ENCODE results near the gene CEMIP2.

CEMIP2 gene

DNA sequence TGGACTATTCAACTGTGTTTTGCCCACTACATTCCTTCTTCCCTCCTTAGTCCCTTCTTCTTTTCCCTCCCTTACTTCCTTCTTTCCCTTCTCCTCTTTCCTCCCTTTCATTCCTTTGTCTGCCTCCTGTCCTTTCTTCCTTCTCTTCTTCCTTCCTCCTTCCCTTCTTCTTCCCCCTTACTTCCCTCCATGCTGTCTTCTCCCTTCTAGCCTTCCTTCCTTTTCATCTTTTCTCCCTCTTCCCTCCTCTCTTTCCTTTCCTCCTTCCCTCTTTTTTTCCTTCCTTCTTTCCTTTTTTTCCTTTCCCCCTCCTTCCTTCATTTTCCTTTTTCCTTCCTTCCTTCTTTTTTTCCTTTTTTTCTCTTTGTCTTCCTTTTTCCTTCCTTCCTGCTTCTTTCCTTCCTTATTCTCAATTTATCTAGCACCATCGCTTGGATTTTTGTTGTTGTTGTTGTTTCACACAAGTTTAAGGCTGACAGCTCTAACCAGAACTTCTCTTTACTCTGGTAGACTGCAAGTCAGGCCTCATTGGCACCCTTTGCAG lies 123.4 kb downstream of the CEMIP2 start:
- no peak for DNase-seq (ENCODE audit: low read depth)

DNA sequence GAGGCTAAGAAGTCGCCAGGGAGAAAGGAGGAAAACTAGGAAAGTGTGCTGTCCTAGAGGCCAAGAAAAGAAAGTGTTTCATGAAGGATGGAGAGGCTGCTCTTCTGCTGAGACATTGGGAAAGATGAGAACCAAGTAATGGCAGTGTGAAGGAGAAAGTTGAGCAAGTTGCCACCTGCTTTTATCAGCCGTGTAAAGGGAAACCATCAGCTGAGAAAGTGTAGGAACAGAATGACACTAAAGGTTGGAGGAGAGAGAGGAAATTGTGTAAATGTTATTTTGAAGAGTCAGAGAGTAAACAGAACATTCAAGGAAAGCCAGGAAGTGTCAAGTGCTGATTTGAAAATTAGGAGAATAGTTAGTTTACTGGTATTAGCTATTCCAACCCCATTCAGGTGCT lies 125.0 kb downstream of the CEMIP2 start:
- DNase-seq (ENCODE audit: low read depth) = no peak

DNA sequence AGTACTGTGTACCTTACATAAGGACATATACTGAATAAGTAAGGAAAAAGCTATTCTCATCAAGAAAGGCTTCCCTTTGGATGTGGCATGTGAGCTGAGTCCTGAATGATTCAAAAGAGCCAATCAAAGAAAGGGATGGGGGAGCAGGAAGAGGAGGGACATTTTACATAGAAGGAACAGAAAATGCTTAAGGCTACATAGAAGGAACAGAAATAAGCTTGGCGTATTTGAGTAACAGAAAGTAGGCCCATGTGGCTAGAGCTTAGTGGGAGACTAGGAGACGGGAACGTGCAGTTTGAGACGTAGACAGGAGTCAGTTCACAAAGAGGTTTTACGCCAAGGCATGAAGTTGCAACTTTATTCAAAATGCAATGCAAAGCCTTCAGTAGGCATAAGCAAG lies 126.3 kb downstream of the CEMIP2 start:
- DNase-seq (ENCODE audit: low read depth) = no peak

DNA sequence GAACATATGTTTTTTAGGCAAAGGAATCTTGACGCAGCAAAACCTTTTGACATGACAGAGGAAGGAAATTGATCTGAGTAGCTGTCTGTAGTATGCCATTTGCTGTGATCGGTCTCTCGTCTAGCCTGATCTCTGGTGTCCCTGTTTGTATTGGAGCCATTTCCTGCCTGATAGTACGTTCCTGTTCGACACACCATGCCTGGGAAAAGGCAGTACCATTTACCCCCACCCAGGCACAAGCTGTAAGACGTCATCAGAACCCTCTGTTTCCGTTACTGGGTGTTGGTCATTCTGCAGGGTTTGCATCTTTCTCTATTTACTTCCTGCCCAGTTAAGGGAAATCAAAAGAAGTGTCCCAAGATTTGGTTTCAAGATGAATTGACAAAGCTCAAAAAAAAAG lies 129.7 kb downstream of the CEMIP2 start:
- no peak for DNase-seq (ENCODE audit: low read depth)

DNA sequence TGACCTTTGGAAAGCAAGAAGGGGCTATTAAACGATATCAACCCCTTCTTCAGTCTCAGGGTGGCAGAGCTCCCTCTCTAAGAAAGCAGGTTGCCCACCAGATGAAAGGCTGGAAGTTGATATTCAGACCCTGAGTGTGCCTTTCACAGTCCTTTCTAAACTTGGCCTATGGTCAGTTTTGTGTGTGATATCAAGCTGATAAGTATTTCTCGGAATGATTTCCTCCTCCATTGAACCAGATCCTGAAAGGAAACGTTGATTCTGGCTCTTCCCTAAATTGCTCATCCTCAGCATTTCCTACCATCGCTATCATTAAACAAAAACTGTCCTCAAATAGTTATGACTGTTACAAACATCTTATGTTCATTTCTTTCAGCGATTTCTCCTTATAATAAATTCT lies 130.4 kb downstream of the CEMIP2 start:
- DNase-seq (ENCODE audit: low read depth) = no peak

DNA sequence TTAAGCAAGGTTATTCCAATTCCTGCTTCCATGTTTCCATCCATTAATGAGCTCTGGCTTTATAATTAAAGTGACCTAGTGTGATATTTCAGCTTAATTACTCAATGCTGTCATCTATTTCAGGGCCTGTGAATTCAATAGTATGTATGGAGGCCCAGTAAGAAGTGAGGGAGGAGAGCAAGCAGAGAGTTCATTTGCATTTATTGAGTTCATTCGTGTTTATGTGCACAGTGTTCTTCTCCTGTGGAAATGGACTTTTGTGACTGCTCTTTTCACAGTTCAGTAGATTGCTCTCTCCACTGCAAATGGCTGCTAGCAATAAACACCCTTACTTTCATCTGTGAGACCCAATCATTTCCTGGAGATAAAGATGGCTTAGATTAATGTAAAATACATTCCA lies 130.9 kb downstream of the CEMIP2 start:
- no peak for DNase-seq (ENCODE audit: low read depth)

DNA sequence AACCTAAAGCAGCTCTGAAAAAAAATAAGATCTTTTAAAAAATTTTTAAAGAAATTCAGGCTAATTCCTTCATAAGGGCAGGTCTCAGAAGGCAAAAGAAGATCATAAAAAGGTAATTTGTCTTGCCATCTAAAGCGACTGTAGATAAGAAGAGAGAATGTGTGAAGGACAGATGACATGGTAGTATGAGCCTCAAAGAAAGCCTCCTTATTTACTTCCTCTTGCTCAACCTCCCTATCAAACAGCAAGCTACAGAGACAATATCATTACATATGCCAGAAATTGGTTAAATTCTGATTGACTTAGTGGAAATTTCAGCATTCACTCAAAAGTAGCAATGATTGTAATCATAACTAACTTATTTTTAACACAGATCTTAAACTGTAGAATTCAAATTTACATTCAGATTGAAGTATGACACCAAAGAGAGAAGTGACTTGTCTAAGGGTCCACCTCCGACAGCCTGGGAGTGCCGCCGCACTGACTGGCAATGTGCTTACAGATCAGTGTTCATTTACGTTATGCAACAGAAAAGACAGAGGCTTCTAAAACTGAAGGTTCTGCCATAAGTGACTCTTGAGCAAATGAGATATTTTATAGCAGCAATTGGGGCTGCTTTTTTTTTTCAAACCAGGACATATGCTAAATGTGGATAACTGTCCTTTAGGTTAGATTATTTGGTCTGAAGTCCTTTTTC lies 132.0 kb downstream of the CEMIP2 start:
- no peak for DNase-seq (ENCODE audit: low read depth)

DNA sequence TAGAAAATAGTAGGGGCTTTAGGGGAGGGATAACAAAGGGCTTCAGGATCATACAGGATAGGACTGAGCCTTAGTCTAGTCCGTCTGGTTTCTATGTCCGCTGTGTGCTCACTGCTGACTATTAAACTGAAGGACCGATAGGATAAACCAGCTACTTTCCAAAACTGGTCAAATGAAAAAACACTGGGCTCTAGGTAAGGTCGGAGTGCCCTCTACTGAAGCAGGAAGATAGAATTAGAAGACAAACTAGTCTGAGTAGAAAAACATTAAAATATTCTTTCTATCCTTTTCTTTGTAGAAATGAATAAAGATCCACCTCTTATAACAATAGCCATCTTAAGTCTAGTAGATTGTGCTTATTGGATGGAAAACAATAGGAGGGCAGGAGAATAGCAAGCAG lies 133.6 kb downstream of the CEMIP2 start:
- DNase-seq (ENCODE audit: low read depth) = no peak

All from stimulated activated CD8-positive, alpha-beta memory T cell treated with anti-CD3 and anti-CD28 coated beads, Interleukin-4, amount 100 ng/mL, for 24 hours (primary cell).